GM12891 (cell line): Measurements from ENCODE around the gene RSAD1.

Experiments
- POLR2A ChIP-seq: IDR thresholded peaks from 2 replicates; pipeline ENCODE4 v1.6.1; 2011; ENCODE audit warnings: low read depth, low read length, control low read depth
- POLR2AphosphoS5 ChIP-seq: IDR thresholded peaks from 2 replicates; pipeline ENCODE4 v1.6.1; 2011; ENCODE audit warnings: low read depth, low read length, control low read depth

DNA sequence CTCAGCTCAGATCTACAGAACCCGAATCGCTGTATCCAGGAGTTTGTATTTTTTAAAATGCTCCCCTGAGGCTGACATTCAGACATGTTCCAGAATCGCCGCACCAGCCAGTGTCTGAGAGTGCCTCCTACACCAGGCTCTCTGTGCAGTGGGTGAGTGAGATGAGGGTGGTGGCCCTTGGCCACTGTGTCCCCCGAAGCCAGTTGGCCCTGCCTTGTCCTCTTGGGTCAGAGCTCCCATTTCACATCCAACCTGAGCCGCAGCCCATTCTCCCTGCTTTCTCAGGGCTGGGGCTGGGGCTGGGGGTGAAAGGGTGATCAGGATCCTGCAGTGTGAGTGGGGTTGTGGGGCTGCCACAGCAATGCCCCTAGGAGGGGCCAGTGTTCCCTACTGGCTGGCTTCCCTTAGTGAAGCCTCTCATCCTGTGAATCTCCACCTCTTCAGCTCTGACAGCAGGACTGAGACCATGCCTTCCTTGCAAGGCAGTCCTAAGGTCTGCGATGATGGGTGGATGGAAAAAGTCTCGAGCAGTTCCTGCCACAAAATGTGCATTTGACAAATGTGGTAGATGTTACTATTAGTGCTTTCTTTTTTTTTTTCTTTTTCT, 16.7 kb downstream of the RSAD1 start:
- no peak for TF ChIP-seq POLR2AphosphoS5
- TF ChIP-seq POLR2A, result no peak
